Loucy (cell line): ENCODE measurements around the gene GREB1L.

Source experiments
- H2AFZ ChIP-seq: fragments of 200-600 bp; sonication (generic); 2 replicates; pipeline ENCODE4 v1.6.0; 2016; ENCODE audit warnings: antibody characterized with exemption, mild to moderate bottlenecking, low read length, moderate library complexity
- H3F3A ChIP-seq: fragments of 200-600 bp; 2 replicates; pipeline ENCODE4 v1.6.0; 2016; ENCODE audit warnings: antibody characterized with exemption, low read depth, mild to moderate bottlenecking
- H3K27me3 ChIP-seq: fragments of 200-600 bp; sonication (generic); 2 replicates; pipeline ENCODE4 v1.6.1; 2014; ENCODE audit warnings: low read length, mild to moderate bottlenecking; ENCODE audit not compliant: insufficient read depth, poor library complexity, severe bottlenecking
- H3K36me3 ChIP-seq: fragments of 200-600 bp; sonication (generic); 2 replicates; pipeline ENCODE4 v1.6.1; 2016; ENCODE audit warnings: low read length; ENCODE audit not compliant: insufficient read depth
- H3K4me1 ChIP-seq: fragments of 200-600 bp; sonication (generic); 2 replicates; pipeline ENCODE4 v1.5.1; 2014; ENCODE audit warnings: low read length, mild to moderate bottlenecking; ENCODE audit not compliant: insufficient read depth, poor library complexity, severe bottlenecking
- H3K4me2 ChIP-seq: fragments of 200-600 bp; sonication (generic); 2 replicates; pipeline ENCODE4 v1.6.0; 2014; ENCODE audit warnings: antibody characterized with exemption, low read length, low read depth, mild to moderate bottlenecking; ENCODE audit not compliant: poor library complexity, severe bottlenecking
- H3K4me3 ChIP-seq: fragments of 200-600 bp; sonication (generic); 2 replicates; pipeline ENCODE4 v1.5.1; 2014; ENCODE audit warnings: low read length, mild to moderate bottlenecking, mixed read lengths; ENCODE audit not compliant: poor library complexity, severe bottlenecking
- H3K79me2 ChIP-seq: fragments of 200-600 bp; sonication (generic); 2 replicates; pipeline ENCODE4 v1.6.1; 2014; ENCODE audit warnings: low read length; ENCODE audit not compliant: insufficient read depth
- H3K9ac ChIP-seq: fragments of 200-600 bp; sonication (generic); 2 replicates; pipeline ENCODE4 v1.6.0; 2014; ENCODE audit warnings: mild to moderate bottlenecking, low read depth, low read length, moderate library complexity; ENCODE audit not compliant: poor library complexity, severe bottlenecking
- H3K9me2 ChIP-seq: fragments of 200-600 bp; sonication (generic); replicated peaks from 2 replicates; pipeline ENCODE4 v1.6.1; 2016; ENCODE audit warnings: low read depth, low read length, mixed read lengths
- H3K9me3 ChIP-seq: fragments of 200-600 bp; sonication (generic); 2 replicates; pipeline ENCODE4 v1.6.1; 2014; ENCODE audit warnings: mild to moderate bottlenecking, antibody characterized with exemption, low read length, low read depth; ENCODE audit not compliant: insufficient read depth
- H4K20me1 ChIP-seq: fragments of 200-600 bp; sonication (generic); 2 replicates; pipeline ENCODE4 v1.6.0; 2014; ENCODE audit warnings: antibody characterized with exemption, low read length, mild to moderate bottlenecking; ENCODE audit not compliant: insufficient read depth, poor library complexity, severe bottlenecking
- EZH2phosphoT487 ChIP-seq: fragments of 200-600 bp; IDR thresholded peaks from 2 replicates; pipeline ENCODE4 v1.6.1; 2018; ENCODE audit warnings: antibody characterized with exemption, mild to moderate bottlenecking, moderate library complexity, borderline replicate concordance
- TF ChIP-seq, protein P1 (sequence below): fragments of 200-600 bp; sonication (generic); conservative IDR thresholded peaks from 2 replicates; pipeline ENCODE4 v1.5.1; 2014; ENCODE audit warnings: mild to moderate bottlenecking, antibody characterized with exemption, low read length

The GREB1L gene

DNA sequence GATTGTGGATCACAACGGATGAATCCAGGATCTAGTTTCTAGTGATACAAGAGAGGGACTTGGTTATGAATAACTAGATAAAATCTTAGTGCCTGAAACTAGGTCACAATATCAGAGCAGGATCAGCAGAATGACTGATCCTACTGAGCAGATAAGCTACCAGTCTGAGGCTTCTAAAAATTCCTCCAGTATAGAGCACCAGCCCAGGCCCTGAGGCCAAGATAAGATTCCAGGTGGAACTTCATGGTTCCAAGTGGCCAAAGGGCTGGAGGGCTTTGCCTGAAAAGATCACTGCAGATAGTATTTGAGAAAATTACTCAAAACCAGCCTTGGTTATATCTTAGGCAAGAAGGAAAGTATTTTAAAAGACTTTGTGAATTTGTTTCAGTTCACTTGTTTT lies 162.4 kb downstream of the GREB1L start:
- no peak overlapping the region for H3K4me3 ChIP-seq
- no peaks in the 10 kb centered on the region for H3K9me2 ChIP-seq
- H3K9ac ChIP-seq: no peak overlapping the region
- no peaks in the 10 kb centered on the region for H4K20me1 ChIP-seq
- no peaks in the 10 kb centered on the region for H3K79me2 ChIP-seq
- H3K27me3 ChIP-seq: no peaks in the 10 kb centered on the region
- TF ChIP-seq, protein P1, sequence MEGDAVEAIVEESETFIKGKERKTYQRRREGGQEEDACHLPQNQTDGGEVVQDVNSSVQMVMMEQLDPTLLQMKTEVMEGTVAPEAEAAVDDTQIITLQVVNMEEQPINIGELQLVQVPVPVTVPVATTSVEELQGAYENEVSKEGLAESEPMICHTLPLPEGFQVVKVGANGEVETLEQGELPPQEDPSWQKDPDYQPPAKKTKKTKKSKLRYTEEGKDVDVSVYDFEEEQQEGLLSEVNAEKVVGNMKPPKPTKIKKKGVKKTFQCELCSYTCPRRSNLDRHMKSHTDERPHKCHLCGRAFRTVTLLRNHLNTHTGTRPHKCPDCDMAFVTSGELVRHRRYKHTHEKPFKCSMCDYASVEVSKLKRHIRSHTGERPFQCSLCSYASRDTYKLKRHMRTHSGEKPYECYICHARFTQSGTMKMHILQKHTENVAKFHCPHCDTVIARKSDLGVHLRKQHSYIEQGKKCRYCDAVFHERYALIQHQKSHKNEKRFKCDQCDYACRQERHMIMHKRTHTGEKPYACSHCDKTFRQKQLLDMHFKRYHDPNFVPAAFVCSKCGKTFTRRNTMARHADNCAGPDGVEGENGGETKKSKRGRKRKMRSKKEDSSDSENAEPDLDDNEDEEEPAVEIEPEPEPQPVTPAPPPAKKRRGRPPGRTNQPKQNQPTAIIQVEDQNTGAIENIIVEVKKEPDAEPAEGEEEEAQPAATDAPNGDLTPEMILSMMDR: no peak
- TF ChIP-seq EZH2phosphoT487: no peak
- H2AFZ ChIP-seq: 0 out of 2 replicates have a peak overlapping the region, but pooled peaks have one; percentile 38
- H3K9me3 ChIP-seq: no peaks in the 10 kb centered on the region
- no peaks in the 10 kb centered on the region for H3F3A ChIP-seq
- no peaks in the 10 kb centered on the region for H3K36me3 ChIP-seq
- no peak overlapping the region for H3K4me2 ChIP-seq
- H3K4me1 ChIP-seq: peaks cover 8% of the 10 kb centered on the region

DNA sequence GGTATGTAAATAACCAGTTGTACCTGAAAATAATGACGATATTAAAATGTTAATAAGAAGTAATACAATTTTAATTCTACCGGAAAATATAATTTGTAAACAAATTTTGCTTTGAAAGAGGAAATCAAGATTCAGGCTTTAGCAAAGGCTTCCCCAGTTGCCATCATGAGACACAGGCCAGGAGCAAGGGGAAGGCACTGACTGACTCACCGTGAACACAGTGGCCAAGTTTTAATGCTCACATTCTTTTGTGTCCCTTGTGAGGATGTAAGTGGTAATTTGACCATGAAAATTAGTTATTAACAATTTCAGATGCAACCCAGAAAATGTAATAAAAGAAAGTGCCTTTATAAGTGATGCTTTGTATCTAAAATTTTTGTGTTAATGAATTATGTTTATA lies 164.1 kb downstream of the GREB1L start:
- H4K20me1 ChIP-seq: no peaks in the 10 kb centered on the region
- TF ChIP-seq EZH2phosphoT487: no peak
- TF ChIP-seq, protein P1: no peak
- no peak overlapping the region for H3K4me3 ChIP-seq
- peaks cover 11% of the 10 kb centered on the region for H3K4me1 ChIP-seq
- H3K9ac ChIP-seq: no peak overlapping the region
- H3K4me2 ChIP-seq: no peak overlapping the region
- H3K9me3 ChIP-seq: no peaks in the 10 kb centered on the region
- no peaks in the 10 kb centered on the region for H3K27me3 ChIP-seq
- H3K9me2 ChIP-seq: no peaks in the 10 kb centered on the region
- H2AFZ ChIP-seq: no peak overlapping the region
- H3F3A ChIP-seq: no peaks in the 10 kb centered on the region
- H3K36me3 ChIP-seq: no peaks in the 10 kb centered on the region
- no peaks in the 10 kb centered on the region for H3K79me2 ChIP-seq

DNA sequence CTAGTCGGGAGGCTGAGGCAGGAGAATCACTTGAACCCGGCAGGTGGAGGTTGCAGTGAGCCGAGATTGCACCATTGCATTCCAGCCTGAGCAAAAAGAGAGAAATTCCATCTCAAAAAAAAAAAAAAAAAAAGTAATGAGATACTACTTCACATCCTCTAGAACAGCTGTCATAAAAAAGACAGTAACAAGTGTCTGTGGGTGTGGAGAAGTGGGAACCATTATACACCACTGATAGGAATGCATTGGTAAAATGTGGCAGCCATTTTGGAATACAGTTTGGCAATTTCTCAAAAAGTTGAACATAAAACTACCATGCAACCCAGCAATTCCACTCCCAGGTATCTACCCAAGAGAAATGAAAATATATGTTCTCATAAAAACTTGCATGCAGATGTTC lies 166.6 kb downstream of the GREB1L start:
- TF ChIP-seq, protein P1: no peak
- TF ChIP-seq EZH2phosphoT487: no peak
- H3K36me3 ChIP-seq: no peaks in the 10 kb centered on the region
- peak overlapping the region; percentile 23 for H3K4me2 ChIP-seq
- no peaks in the 10 kb centered on the region for H3K79me2 ChIP-seq
- no peaks in the 10 kb centered on the region for H3K9me3 ChIP-seq
- peaks cover 11% of the 10 kb centered on the region for H3K4me1 ChIP-seq
- H3K9me2 ChIP-seq: no peaks in the 10 kb centered on the region
- H3K27me3 ChIP-seq: no peaks in the 10 kb centered on the region
- H3K4me3 ChIP-seq: peak overlapping the region; percentile 23
- H3F3A ChIP-seq: no peaks in the 10 kb centered on the region
- no peaks in the 10 kb centered on the region for H4K20me1 ChIP-seq
- no peak overlapping the region for H2AFZ ChIP-seq
- H3K9ac ChIP-seq: no peak overlapping the region
